ENCODE data around the gene SLC25A21. TPM values are rescaled to one million over a fixed set of nuclear protein-coding genes. Genes with fewer than 3 reads are reported as not detected.

The SLC25A21 gene
- total RNA-seq, 2 experiments from 2014 or later, result not detected

DNA sequence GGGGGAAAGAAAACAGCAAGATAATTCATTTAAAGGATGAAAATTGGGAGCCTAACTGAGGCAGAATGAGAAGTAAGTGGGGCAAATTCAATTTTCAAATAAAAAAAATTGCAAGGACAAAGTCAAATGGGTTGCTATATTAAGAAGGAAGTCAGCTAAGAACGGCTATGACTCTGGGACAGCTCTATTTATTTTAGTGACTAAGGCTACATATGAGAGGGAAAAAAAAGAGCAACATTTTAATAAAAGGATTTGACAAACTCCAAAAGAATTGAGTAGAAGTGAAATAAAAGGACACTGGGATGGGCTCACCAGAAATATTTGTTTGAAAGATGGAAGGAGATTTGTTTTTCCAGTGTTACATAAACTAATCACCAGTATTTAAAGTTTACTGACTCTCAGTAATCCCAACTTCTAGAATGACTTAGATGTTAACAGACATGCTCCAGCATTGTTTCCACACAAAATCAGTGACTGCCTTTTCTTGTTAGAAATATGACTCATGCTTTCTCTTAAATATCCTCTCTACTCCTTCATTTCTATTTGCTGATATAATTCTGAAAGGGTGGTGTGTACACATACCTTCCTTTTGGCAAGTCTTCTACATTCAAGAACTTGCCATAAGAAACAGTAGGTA, 198.5 kb downstream of the SLC25A21 start:
- no peak for ATAC-seq (ENCODE audit: poor library complexity)
- Mint-ChIP-seq H3K4me3 (no peak overlapping the region), H3K36me3 (ENCODE audit: low read depth) (no peaks in the 10 kb centered on the region), H3K9me3 (peaks cover 2% of the 10 kb centered on the region), H3K27ac (no peak overlapping the region), H3K4me1 (ENCODE audit: low read depth) (no peaks in the 10 kb centered on the region), H3K27me3 (no peaks in the 10 kb centered on the region)
- Histone ChIP-seq H3K4me1 (ENCODE audit: insufficient read depth, low read length) (no peaks in the 10 kb centered on the region), H3K9me3 (ENCODE audit: control insufficient read depth in 1 of 2, insufficient read depth in 1 of 2, low read length in 2 of 2) (no peaks in the 10 kb centered on the region), H3K27ac (ENCODE audit: low read depth in 1 of 2, low read length in 2 of 2) (no peak overlapping the region), H3K27me3 (ENCODE audit: control insufficient read depth in 1 of 2, insufficient read depth in 2 of 2, low read length in 2 of 2) (no peaks in the 10 kb centered on the region), H3K4me3 (ENCODE audit: low read length) (no peak overlapping the region), H3K36me3 (ENCODE audit: insufficient read depth, low read length) (no peaks in the 10 kb centered on the region)
- TF ChIP-seq CTCF (IDR thresholded peaks at IDR 0.05), result no peak
- ChIA-PET CTCF (no interaction called here), POLR2A (no interaction called here)
- intact Hi-C loops (cut with DNase I, micrococcal nuclease), result no loop called here
- DNase-seq, result no peak

- ChIA-PET CTCF (no interaction called here), POLR2A (no interaction called here)
- Histone ChIP-seq H3K36me3 (ENCODE audit: insufficient read depth, low read length) (no peaks in the 10 kb centered on the region), H3K4me1 (ENCODE audit: insufficient read depth, low read length) (no peaks in the 10 kb centered on the region), H3K27me3 (ENCODE audit: control insufficient read depth in 1 of 2, insufficient read depth in 2 of 2, low read length in 2 of 2) (no peaks in the 10 kb centered on the region), H3K9me3 (ENCODE audit: control insufficient read depth in 1 of 2, insufficient read depth in 1 of 2, low read length in 2 of 2) (no peaks in the 10 kb centered on the region), H3K27ac (ENCODE audit: low read depth in 1 of 2, low read length in 2 of 2) (no peak overlapping the region), H3K4me3 (ENCODE audit: low read length) (no peak overlapping the region)
- H3K9me3 Mint-ChIP-seq, result no peaks in the 10 kb centered on the region
- no peaks in the 10 kb centered on the region for H3K27me3 Mint-ChIP-seq
- DNase-seq (no peak), ATAC-seq (ENCODE audit: poor library complexity) (no peak)
- no peak for TF ChIP-seq CTCF (IDR thresholded peaks at IDR 0.05)
- H3K27ac Mint-ChIP-seq, result no peak overlapping the region
- no peaks in the 10 kb centered on the region for H3K4me1 Mint-ChIP-seq (ENCODE audit: low read depth)
- intact Hi-C loops (cut with DNase I, micrococcal nuclease), result no loop called here
- no peaks in the 10 kb centered on the region for H3K36me3 Mint-ChIP-seq (ENCODE audit: low read depth)
- H3K4me3 Mint-ChIP-seq, result no peak overlapping the region
These were observed 201.0 kb downstream of the SLC25A21 start for GRCh38 chr14:36971263-36971855.

DNA sequence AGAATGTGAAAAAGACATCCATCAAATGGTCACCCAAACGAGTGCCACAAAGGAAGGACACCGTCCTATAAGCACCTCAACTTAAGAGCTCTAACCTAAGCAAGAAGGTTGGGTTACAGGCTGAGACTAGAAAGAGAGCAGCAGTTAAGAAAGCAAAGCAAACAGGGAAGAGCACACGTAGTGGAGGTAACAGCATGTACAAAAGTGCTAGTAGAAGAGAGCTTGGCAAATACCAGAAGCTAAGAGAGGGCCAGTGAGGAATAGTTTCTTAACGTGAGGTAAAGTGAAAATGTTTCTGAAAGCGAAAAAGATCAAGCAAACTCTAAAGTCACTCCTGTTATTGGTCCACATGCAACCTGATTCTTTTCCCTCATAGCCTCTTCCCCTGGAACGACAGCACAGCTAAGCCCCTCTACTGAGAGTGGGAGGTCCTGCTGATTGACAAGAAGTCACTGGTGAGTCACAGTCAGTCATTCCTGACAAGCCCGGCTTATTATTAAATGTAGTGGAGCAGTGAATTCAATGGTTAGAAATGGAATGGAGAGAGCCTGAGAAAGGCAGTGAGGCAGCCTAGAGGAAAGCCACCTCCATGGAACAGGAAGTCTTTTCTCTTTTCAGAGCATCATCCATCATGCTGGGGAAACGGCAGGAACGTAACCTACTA, 204.4 kb downstream of the SLC25A21 start:
- H3K4me3 Mint-ChIP-seq, result no peak overlapping the region
- H3K4me1 Mint-ChIP-seq (ENCODE audit: low read depth), result no peaks in the 10 kb centered on the region
- POLR2A ChIA-PET, result no interaction called here
- no peak for TF ChIP-seq CTCF (IDR thresholded peaks at IDR 0.05)
- H3K36me3 Mint-ChIP-seq (ENCODE audit: low read depth), result no peaks in the 10 kb centered on the region
- Histone ChIP-seq H3K27ac (ENCODE audit: low read depth in 1 of 2, low read length in 2 of 2) (no peak overlapping the region), H3K36me3 (ENCODE audit: insufficient read depth, low read length) (no peaks in the 10 kb centered on the region), H3K9me3 (ENCODE audit: control insufficient read depth in 1 of 2, insufficient read depth in 1 of 2, low read length in 2 of 2) (peaks cover 0 to 4% of the 10 kb centered on the region in 2 experiments), H3K4me1 (ENCODE audit: insufficient read depth, low read length) (no peaks in the 10 kb centered on the region), H3K27me3 (ENCODE audit: control insufficient read depth in 1 of 2, insufficient read depth in 2 of 2, low read length in 2 of 2) (no peaks in the 10 kb centered on the region), H3K4me3 (ENCODE audit: low read length) (no peak overlapping the region)
- no peak for DNase-seq
- no peak for ATAC-seq (ENCODE audit: poor library complexity)
- no peaks in the 10 kb centered on the region for H3K27me3 Mint-ChIP-seq
- intact Hi-C loops (cut with DNase I, micrococcal nuclease), result no loop called here
- CTCF ChIA-PET, result no interaction called here
- H3K9me3 Mint-ChIP-seq, result no peaks in the 10 kb centered on the region
- H3K27ac Mint-ChIP-seq, result no peak overlapping the region

All from CD4-positive, alpha-beta T cell (primary cell).